Spleen (tissue), 11 donors: ENCODE measurements around the gene CGB1. TPM values are rescaled to one million over a fixed set of nuclear protein-coding genes. Genes with fewer than 3 reads are reported as not detected.

Experiments used
- DNase-seq: peaks from one replicate; pipeline ENCODE4 v3.0.0-alpha.2; 2020
- H3K27ac ChIP-seq, 8 donors: fragments of 200-600 bp; sonication (generic) in 7 of 8; 1 replicate in 4 of 8; 2 replicates in 4 of 8; pipeline versions ENCODE4 v1.5.0 to v1.8.0; 2016 to 2021; ENCODE audit warnings: inconsistent platforms in 4 of 8, mild to moderate bottlenecking in 4 of 8, moderate library complexity in 1 of 8
- H3K27me3 ChIP-seq, 7 donors: fragments of 200-600 bp; sonication (generic) in 6 of 7; replicated peaks in 1 of 7; 1 replicate in 4 of 7; 2 replicates in 3 of 7; pipeline versions ENCODE4 v1.5.0 to v1.8.0; 2016 to 2021; ENCODE audit warnings: inconsistent platforms in 3 of 7, mild to moderate bottlenecking in 1 of 7
- H3K36me3 ChIP-seq, 6 donors: fragments of 200-600 bp; sonication (generic) in 5 of 6; 1 replicate in 4 of 6; 2 replicates in 2 of 6; pipeline versions ENCODE4 v1.5.0 to v1.8.0; 2016 to 2021; ENCODE audit warnings: inconsistent platforms in 2 of 6
- H3K4me1 ChIP-seq, 6 donors: fragments of 200-600 bp; sonication (generic) in 5 of 6; 1 replicate in 3 of 6; 2 replicates in 3 of 6; pipeline versions ENCODE4 v1.5.0 to v1.8.0; 2016 to 2021; ENCODE audit warnings: inconsistent platforms in 3 of 6
- H3K4me3 ChIP-seq, 8 donors: fragments of 200-600 bp; sonication (generic) in 7 of 8; 1 replicate in 4 of 8; 2 replicates in 4 of 8; pipeline versions ENCODE4 v1.5.0 to v1.8.0; 2016 to 2021; ENCODE audit warnings: inconsistent platforms in 4 of 8, mild to moderate bottlenecking in 4 of 8, moderate library complexity in 2 of 8
- H3K9me3 ChIP-seq, 8 donors: fragments of 200-600 bp; sonication (generic) in 7 of 8; 1 replicate in 4 of 8; 2 replicates in 4 of 8; pipeline versions ENCODE4 v1.5.0 to v1.8.0; 2016 to 2021; ENCODE audit warnings: inconsistent platforms in 4 of 8
- CTCF ChIP-seq, 11 experiments: fragments of 200-600 bp in 7 of 11; fragments of 450-650 bp in 4 of 11; sonication (generic) in 4 of 11; IDR thresholded peaks in 8 of 11; conservative IDR thresholded peaks in 3 of 11; 1 replicate in 7 of 11; 2 replicates in 4 of 11; pipeline versions ENCODE4 v1.4.0 to v1.8.0; 2016 to 2021; ENCODE audit warnings: antibody characterized with exemption in 11 of 11, inconsistent platforms in 4 of 11, mild to moderate bottlenecking in 1 of 11
- POLR2A ChIP-seq, 3 donors: fragments of 450-650 bp; IDR thresholded peaks; one replicate each; pipeline ENCODE4 v1.5.1; 2017; ENCODE audit warnings: antibody characterized with exemption in 3 of 3, mild to moderate bottlenecking in 1 of 3
- POLR2AphosphoS5 ChIP-seq, 3 donors: sonication (generic); formaldehyde crosslinking; IDR thresholded peaks; one replicate each; pipeline ENCODE4 v1.5.1; 2017; ENCODE audit warnings: antibody characterized with exemption in 3 of 3
- WGBS, 5 donors: extraction: QIAGEN DNeasy Blood & Tissue Kit in 3 of 5; methylation state at CpG; one replicate each; pipeline versions ENCODE4 v1.1.5 to v1.1.7; 2013 to 2018; 5-methylcytosine and 5-hydroxymethylcytosine counted together
- intact Hi-C: fragments of 100-400 bp; cut with DNase I; formaldehyde crosslinking; loops from one replicate; pipeline ENCODE4 v1.15.0; 2023; ENCODE audit warnings: low total_unique reads
- polyA plus RNA-seq, 3 donors: library from polyadenylated mRNA; stranded (reverse); fragments of 200-250 nt; gene quantifications; one replicate each; pipeline ENCODE4 v1.2.1, GENCODE V29; 2013
- total RNA-seq, 7 donors: library from RNA; depleted of rRNA in 3 of 7; stranded (reverse); fragments of >200 nt in 3 of 7; fragmentation: NEBNext Ultra II Directional in 4 of 7; extraction: Animal tissue kit (Norgen Biotek cat#: 25700) in 4 of 7; gene quantifications; one replicate each; pipeline versions ENCODE4 v1.1.0 to v1.2.1, GENCODE V29; 2016 to 2021
- donor health status: healthy with polysubstance abuse.
- donor health status: DM: no; HTN: no; CAD: no; lungs with moderate emphysema.
- donor health status: DM: no; HTN: no; CAD: no.
- donor health status: Bipolar disorder and iron deficiency.
- donor health status: healthy.
- donor health status: DM: no; HTN: no; CAD: no.
- donor health status: DM: yes; HTN: yes; CAD: no.

The CGB1 gene
- total and polyA plus RNA-seq, 10 donors: 0.35 TPM; not detected in 9

GRCh38 chr19:48993175-48994034 is 43.3 kb downstream of the CGB1 start, which contains the start of the genes GYS1 and RUVBL2:
TSS of gene GYS1 (minus strand) at chr19:48993309. CDS start at chr19:48993112, 197 bp downstream.
TSS of gene RUVBL2 (plus strand) at chr19:48993887. CDS start at chr19:48993912, 25 bp downstream.
- intact Hi-C loops: no loop called here
- Histone ChIP-seq H3K9me3 (no peaks in the 10 kb centered on the region), H3K36me3 (peaks cover 0 to 29% (median 4%) of the 10 kb centered on the region in 6 donors), H3K4me3 (peak within 1 kb of the TSS; percentile 60 to 90 (median 80)), H3K27me3 (no peaks in the 10 kb centered on the region), H3K4me1 (peaks cover 14 to 61% (median 37%) of the 10 kb centered on the region in 6 donors), H3K27ac (peak within 1 kb of the TSS; percentile 80 to 98 (median 94))
- DNase-seq: peak; percentile 100
- peak; percentile 91 to 96 (median 95) for TF ChIP-seq POLR2AphosphoS5 (IDR thresholded peaks at IDR 0.05)
- TF ChIP-seq CTCF (IDR thresholded peaks at IDR 0.05 in 8 of 11, conservative IDR thresholded peaks at IDR 0.05 in 3 of 11): peak; percentile 99 to 100 (median 100)
- TF ChIP-seq POLR2A (IDR thresholded peaks at IDR 0.05): peak in 2 of 3 donors; percentile 36 to 80
- WGBS, 5 donors: 0% methylated on average over 42 to 56 of the region's 56 CpGs

GRCh38 chr19:48992581-48993174 is 44.0 kb downstream of the CGB1 start:
- WGBS, 5 donors: 0 to 1% (median 1%) methylated on average over 20 of the region's 20 CpGs
- peaks cover 0 to 36% (median 6%) of the 10 kb centered on the region in 6 donors for H3K36me3 ChIP-seq
- H3K9me3 ChIP-seq: no peaks in the 10 kb centered on the region
- intact Hi-C loops: no loop called here
- H3K4me3 ChIP-seq: peak overlapping the region; percentile 60 to 90 (median 80)
- TF ChIP-seq POLR2AphosphoS5 (IDR thresholded peaks at IDR 0.05): no peak
- no peak for TF ChIP-seq CTCF (IDR thresholded peaks at IDR 0.05 in 8 of 11, conservative IDR thresholded peaks at IDR 0.05 in 3 of 11)
- no peak for TF ChIP-seq POLR2A (IDR thresholded peaks at IDR 0.05)
- no peaks in the 10 kb centered on the region for H3K27me3 ChIP-seq
- H3K4me1 ChIP-seq: peaks cover 14 to 58% (median 37%) of the 10 kb centered on the region in 6 donors
- peak overlapping the region; percentile 80 to 98 (median 94) for H3K27ac ChIP-seq
- DNase-seq: no peak

GRCh38 chr19:48991873-48992580 is 44.7 kb downstream of the CGB1 start:
- DNase-seq: peak; percentile 81
- intact Hi-C loops: no loop called here
- TF ChIP-seq POLR2A (IDR thresholded peaks at IDR 0.05) (no peak), POLR2AphosphoS5 (IDR thresholded peaks at IDR 0.05) (no peak), CTCF (IDR thresholded peaks at IDR 0.05 in 8 of 11, conservative IDR thresholded peaks at IDR 0.05 in 3 of 11) (no peak)

More at GRCh38 chr19:48991873-48992580, 44.7 kb downstream of the CGB1 start:
- peaks cover 14 to 58% (median 37%) of the 10 kb centered on the region in 6 donors for H3K4me1 ChIP-seq
- peak overlapping the region in 7 of 8 donors; percentile 91 to 98 (median 95) for H3K27ac ChIP-seq
- H3K4me3 ChIP-seq: peak overlapping the region; percentile 60 to 90 (median 80)
- 37 to 55% (median 48%) methylated on average over 8 of the region's 8 CpGs for WGBS, 5 donors
- no peaks in the 10 kb centered on the region for H3K9me3 ChIP-seq
- no peaks in the 10 kb centered on the region for H3K27me3 ChIP-seq
- H3K36me3 ChIP-seq: peaks cover 0 to 42% (median 7%) of the 10 kb centered on the region in 6 donors
